HepG2 (cell line): ENCODE data around the gene IL11RA. TPM values are rescaled to one million over a fixed set of nuclear protein-coding genes. Genes with fewer than 3 reads are reported as not detected.

Experiments
- ARID3A ChIP-seq: IDR thresholded peaks from 2 replicates; pipeline ENCODE4 v1.6.1; 2012; ENCODE audit warnings: low read depth, low read length, improper control_type of control experiment
- JARID2 ChIP-seq: sonication (generic); formaldehyde crosslinking; IDR thresholded peaks from 2 replicates; pipeline ENCODE4 v1.8.1; 2023; ENCODE audit warnings: missing genetic modification reagents, inconsistent platforms; ENCODE audit not compliant: insufficient replicate concordance
- KDM2A ChIP-seq: sonication (generic); formaldehyde crosslinking; IDR thresholded peaks from 2 replicates; pipeline ENCODE4 v1.4.0; 2020; ENCODE audit warnings: low read depth, missing genetic modification reagents, borderline replicate concordance
- KDM3A ChIP-seq: IDR thresholded peaks from 2 replicates; pipeline ENCODE4 v1.6.1; 2018; ENCODE audit warnings: low read depth, missing compliant biosample characterization
- MTA3 ChIP-seq: sonication (generic); formaldehyde crosslinking; IDR thresholded peaks from 2 replicates; pipeline ENCODE4 v1.4.0; 2020; ENCODE audit warnings: missing genetic modification reagents
- NKX3-1 ChIP-seq: sonication (generic); formaldehyde crosslinking; IDR thresholded peaks from 2 replicates; pipeline ENCODE4 v1.5.0; 2020; ENCODE audit warnings: missing genetic modification reagents
- PAWR ChIP-seq: sonication (generic); formaldehyde crosslinking; IDR thresholded peaks from 2 replicates; pipeline ENCODE4 v1.4.0; 2020; ENCODE audit warnings: missing genetic modification reagents, mild to moderate bottlenecking, borderline replicate concordance
- RELA ChIP-seq: sonication (generic); formaldehyde crosslinking; IDR thresholded peaks from 2 replicates; pipeline ENCODE4 v1.4.0; 2020; ENCODE audit warnings: missing genetic modification reagents
- SIN3A ChIP-seq: IDR thresholded peaks from 2 replicates; pipeline ENCODE4 v1.6.1; 2011; ENCODE audit warnings: low read depth, mild to moderate bottlenecking, control low read depth, low read length, borderline replicate concordance
- ZBTB40 ChIP-seq, 2 experiments: fragments of 450-650 bp in 1 of 2; sonication (generic) in 1 of 2; formaldehyde crosslinking in 1 of 2; IDR thresholded peaks; 2 replicates each; pipeline versions ENCODE4 v1.6.1 to v1.8.0; 2016 to 2022; ENCODE audit warnings: antibody characterized with exemption in 1 of 2, mild to moderate bottlenecking in 1 of 2, missing genetic modification reagents in 1 of 2
- ZNF280B ChIP-seq: sonication (generic); formaldehyde crosslinking; IDR thresholded peaks from 2 replicates; pipeline ENCODE4 v1.5.0; 2020; ENCODE audit warnings: missing genetic modification reagents, mild to moderate bottlenecking, borderline replicate concordance
- ZNF317 ChIP-seq: sonication (generic); formaldehyde crosslinking; IDR thresholded peaks from 2 replicates; pipeline ENCODE4 v1.5.0; 2020; ENCODE audit warnings: mild to moderate bottlenecking, missing genetic modification reagents
- ZNF484 ChIP-seq: sonication (generic); formaldehyde crosslinking; IDR thresholded peaks from 2 replicates; pipeline ENCODE4 v1.5.1; 2020; ENCODE audit warnings: mild to moderate bottlenecking, low read depth, missing genetic modification reagents, borderline replicate concordance
- ZNF563 ChIP-seq: sonication (generic); formaldehyde crosslinking; IDR thresholded peaks from 2 replicates; pipeline ENCODE4 v1.8.0; 2022; ENCODE audit warnings: mild to moderate bottlenecking, moderate library complexity, missing genetic modification reagents
- polyA plus RNA-seq, 8 experiments: library from polyadenylated mRNA; depleted of rRNA in 3 of 8; stranded (reverse) in 7 of 8; unstranded in 1 of 8; fragments of >200 nt; fragmentation: Illumina TruSeq in 4 of 8; extraction: Trizol in 4 of 8; gene quantifications; 2 replicates each; pipeline versions ENCODE4 v1.2.1 to v1.2.3, GENCODE V29; 2011 to 2016; ENCODE audit warnings: low read depth in 4 of 8, missing spikeins in 1 of 8, mixed read lengths in 1 of 8; ENCODE audit not compliant: insufficient read depth in 1 of 8
- total RNA-seq, 5 experiments: library from RNA; depleted of rRNA; stranded (reverse); fragments of >200 nt; fragmentation: Illumina TruSeq; extraction: Trizol; gene quantifications; 2 replicates each; pipeline ENCODE4 v1.2.3, GENCODE V29; 2016; ENCODE audit warnings: low read depth in 1 of 5

The IL11RA gene
- total and polyA plus RNA-seq, 2 of the 13 experiments (the other 11 are each of a cell fraction or from before 2014, with no cell fraction given), result 2.0 to 4.2 TPM

DNA sequence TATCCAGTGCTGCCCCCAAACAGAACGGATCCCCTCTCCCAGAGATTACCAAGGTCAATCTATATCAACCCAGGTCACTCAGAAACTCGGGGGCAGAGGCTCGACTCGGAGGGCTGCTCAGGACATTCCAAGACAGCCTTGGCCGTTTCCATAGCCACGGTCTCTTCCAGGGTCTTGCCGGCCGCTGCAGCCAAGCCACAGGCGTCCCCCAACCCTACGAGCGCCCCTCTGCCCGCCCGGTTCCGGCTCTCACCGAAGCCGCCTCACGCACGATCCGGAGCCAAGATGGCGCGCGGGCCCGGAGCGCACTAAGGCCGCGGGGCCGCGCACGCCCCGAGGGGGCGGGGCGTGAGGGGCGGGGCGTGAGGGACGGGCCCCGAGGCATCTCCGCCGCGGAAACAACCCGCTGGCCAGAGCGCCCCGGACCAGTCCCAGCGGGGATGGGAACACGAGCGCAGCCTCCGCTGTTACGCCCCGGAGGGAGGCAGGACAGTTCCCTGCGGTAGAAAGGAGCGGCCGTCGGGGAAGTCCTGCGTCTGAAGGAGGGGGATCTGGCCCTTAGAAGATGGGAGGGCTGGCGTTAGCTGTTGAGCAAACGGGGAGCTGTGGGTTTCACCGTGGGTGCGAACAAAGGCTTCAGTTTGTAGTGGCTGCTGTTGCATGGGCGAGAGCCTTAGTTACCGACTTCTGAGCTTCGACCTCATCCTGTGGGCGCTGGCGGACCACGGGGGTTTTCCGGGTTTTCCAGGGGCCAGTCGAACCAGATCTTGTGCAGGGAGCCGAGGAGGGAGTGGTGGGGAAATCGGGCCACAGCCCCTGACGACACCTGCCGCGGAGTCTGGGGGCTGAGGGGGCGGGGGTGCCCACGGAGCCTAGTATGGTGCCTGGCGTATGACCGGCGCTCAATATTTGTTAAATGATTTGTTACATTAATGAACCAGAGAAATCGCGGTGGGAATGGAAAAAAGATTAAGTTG lies 39.9 kb upstream of the IL11RA start, which contains the start of gene RPP25L (continued):
- TF ChIP-seq KDM2A (CRISPR knock-in tag) (peak; percentile 70), JARID2 (CRISPR knock-in tag) (no peak), KDM3A (CRISPR knock-in tag) (no peak; the same call in 1 of the 2 replicates), SIN3A (peak; percentile 35; the same call in 1 of the 2 replicates), ARID3A (no peak), PAWR (no peak), MTA3 (CRISPR knock-in tag) (no peak), ZNF484 (CRISPR knock-in tag) (no peak), RELA (CRISPR knock-in tag) (0 out of 2 replicates have a peak, but pooled peaks have one; percentile 49), ZNF280B (no peak), NKX3-1 (no peak), ZBTB40 (IDR thresholded peaks at IDR 0.05) (no peak), ZBTB40 (CRISPR knock-in tag; IDR thresholded peaks at IDR 0.05) (no peak; the same call in 1 of the 2 replicates), ZNF317 (CRISPR knock-in tag) (no peak), ZNF563 (CRISPR knock-in tag) (no peak; the same call in 1 of the 2 replicates)
